Activated CD4-positive, alpha-beta T cell treated with anti-CD3 and anti-CD28 coated beads, Interleukin-2, Interleukin-4, amounts not matched to agents 100 ng/mL and 50 ng/mL, durations not matched to agents 16 hours and 8 hours (primary cell): Measurements from ENCODE around the gene TPSAB1.
"Not testable (repeated sequence)": the region's sequence is repeated elsewhere in the genome, so short reads cannot be mapped to it uniquely, and the experiment has no call there.

ENCODE experiments used
- DNase-seq: peaks from one replicate; pipeline ENCODE4 v3.0.0-alpha.2; 2020; ENCODE audit warnings: low spot score

The TPSAB1 gene

GRCh38 chr16:1265090-1265630, 24.7 kb downstream of the TPSAB1 start:
- no peak for DNase-seq

- DNase-seq: no peak
Observed at GRCh38 chr16:1265826-1266225, 25.3 kb downstream of the TPSAB1 start.

GRCh38 chr16:1269418-1269817, 28.9 kb downstream of the TPSAB1 start:
- not testable (repeated sequence) for DNase-seq

GRCh38 chr16:1271380-1271723, 30.8 kb downstream of the TPSAB1 start:
- DNase-seq: no peak

- DNase-seq: not testable (repeated sequence)
Observed at GRCh38 chr16:1271724-1272413, 31.4 kb downstream of the TPSAB1 start.

- DNase-seq: no peak
Observed at GRCh38 chr16:1272453-1273198, 32.1 kb downstream of the TPSAB1 start.

- no peak for DNase-seq
Observed at GRCh38 chr16:1273816-1274215, 33.3 kb downstream of the TPSAB1 start.

- DNase-seq: no peak
Observed at GRCh38 chr16:1274767-1275166, 34.3 kb downstream of the TPSAB1 start.

- no peak for DNase-seq
Observed at GRCh38 chr16:1275791-1276579, 35.5 kb downstream of the TPSAB1 start.

GRCh38 chr16:1276580-1276878, 36.0 kb downstream of the TPSAB1 start:
- no peak for DNase-seq

GRCh38 chr16:1277151-1277598, 36.7 kb downstream of the TPSAB1 start:
- DNase-seq: no peak

GRCh38 chr16:1277617-1278282, 37.2 kb downstream of the TPSAB1 start:
- no peak for DNase-seq

- DNase-seq: no peak
Observed at GRCh38 chr16:1278477-1278876, 38.0 kb downstream of the TPSAB1 start.

GRCh38 chr16:1279081-1279944, 38.8 kb downstream of the TPSAB1 start:
- no peak for DNase-seq

GRCh38 chr16:1279945-1280589, 39.6 kb downstream of the TPSAB1 start:
- DNase-seq: no peak

- DNase-seq: no peak
Observed at GRCh38 chr16:1280783-1281182, 40.3 kb downstream of the TPSAB1 start.

- no peak for DNase-seq
Observed at GRCh38 chr16:1281517-1281916, 41.0 kb downstream of the TPSAB1 start.

- no peak for DNase-seq
Observed at GRCh38 chr16:1282324-1282973, 41.9 kb downstream of the TPSAB1 start.

GRCh38 chr16:1283296-1283695, 42.8 kb downstream of the TPSAB1 start:
- DNase-seq: no peak

- no peak for DNase-seq
Observed at GRCh38 chr16:1283996-1284616, 43.6 kb downstream of the TPSAB1 start.
